Adrenal gland (tissue), 12 donors: Measurements from ENCODE around the gene STPG4. TPM values are rescaled to one million over a fixed set of nuclear protein-coding genes. Genes with fewer than 3 reads are reported as not detected.

Source experiments
- DNase-seq, 7 donors: peaks; one replicate each; pipeline ENCODE4 v3.0.0-alpha.2; 2019 to 2020
- H3K27ac ChIP-seq, 5 donors: fragments of 200-600 bp; sonication (generic) in 4 of 5; 1 replicate in 3 of 5; 2 replicates in 2 of 5; pipeline versions ENCODE4 v1.5.1 to v1.8.0; 2016 to 2020; ENCODE audit warnings: mild to moderate bottlenecking in 1 of 5
- H3K27me3 ChIP-seq: fragments of 200-600 bp; 2 replicates; pipeline ENCODE4 v1.8.0; 2021
- H3K36me3 ChIP-seq, 2 donors: fragments of 200-600 bp; replicated peaks in 1 of 2; 1 replicate in 1 of 2; 2 replicates in 1 of 2; pipeline versions ENCODE4 v1.5.1 to v1.8.0; 2018 to 2022
- H3K4me1 ChIP-seq, 2 donors: fragments of 200-600 bp; replicated peaks in 1 of 2; 1 replicate in 1 of 2; 2 replicates in 1 of 2; pipeline versions ENCODE4 v1.5.1 to v1.8.0; 2018 to 2021
- H3K4me3 ChIP-seq, 4 donors: fragments of 200-600 bp; sonication (generic) in 3 of 4; one replicate each; pipeline ENCODE4 v1.5.1; 2016 to 2018
- H3K9me3 ChIP-seq, 3 donors: fragments of 200-600 bp; sonication (generic) in 1 of 3; replicated peaks in 1 of 3; 1 replicate in 2 of 3; 2 replicates in 1 of 3; pipeline versions ENCODE4 v1.5.1 to v1.8.0; 2016 to 2021
- CTCF ChIP-seq, 6 experiments: fragments of 450-650 bp in 4 of 6; fragments of 200-600 bp in 2 of 6; sonication (generic) in 1 of 6; IDR thresholded peaks; 1 replicate in 5 of 6; 2 replicates in 1 of 6; pipeline versions ENCODE4 v1.5.1 to v1.8.0; 2016 to 2021; ENCODE audit warnings: antibody characterized with exemption in 6 of 6, mild to moderate bottlenecking in 2 of 6, moderate library complexity in 1 of 6
- POLR2A ChIP-seq, 2 donors: fragments of 450-650 bp; IDR thresholded peaks; one replicate each; pipeline ENCODE4 v1.6.1; 2017; ENCODE audit warnings: antibody characterized with exemption in 2 of 2, mild to moderate bottlenecking in 2 of 2, moderate library complexity in 1 of 2
- WGBS, 4 donors: extraction: QIAGEN DNeasy Blood & Tissue Kit in 2 of 4; methylation state at CpG; one replicate each; pipeline versions ENCODE4 v1.1.5 to v1.1.7; 2013 to 2017; 5-methylcytosine and 5-hydroxymethylcytosine counted together
- intact Hi-C, 2 donors: fragments of 100-400 bp; cut with DNase I; formaldehyde crosslinking; loops; one replicate each; pipeline versions ENCODE4 v1.14.1 to v1.15.0; 2022 to 2023
- polyA plus RNA-seq, 3 donors: library from polyadenylated mRNA; stranded (reverse); fragments of 200-250 nt in 2 of 3; fragments of 350-450 nt in 1 of 3; fragmentation: Illumina TruSeq in 1 of 3; extraction: RNeasy Lipid Tissue Mini Kit (QIAGEN cat#74804) in 1 of 3; gene quantifications; one replicate each; pipeline ENCODE4 v1.2.3, GENCODE V29; 2013 to 2014
- total RNA-seq, 9 donors: library from RNA; depleted of rRNA in 4 of 9; stranded (reverse); fragments of >200 nt in 4 of 9; fragments of 120-200 nt in 1 of 9; fragmentation: NEBNext Ultra II Directional in 1 of 9; extraction: Animal tissue kit (Norgen Biotek cat#: 25700) in 1 of 9; gene quantifications; one replicate each; pipeline versions ENCODE4 v1.1.0 to v1.2.4, GENCODE V29; 2013 to 2023
- donor health status: healthy with polysubstance abuse.
- donor health status: Bipolar disorder and iron deficiency.
- donor health status: DM: yes; HTN: yes; CAD: no.
- donor health status: DM: no; HTN: no; CAD: no.
- donor health status: DM: no; HTN: no; CAD: no.
- donor health status: DM: yes; HTN: yes; CAD: no.

The STPG4 gene
- total and polyA plus RNA-seq, 12 donors, result 0.24 to 0.28 TPM; not detected in 10

- intact Hi-C loops, result no loop called here
- 71 to 82% (median 76%) methylated on average over 9 of the region's 9 CpGs for WGBS, 4 donors
- peaks cover 6 to 67% of the 10 kb centered on the region in 2 donors for H3K4me1 ChIP-seq
- TF ChIP-seq POLR2A (IDR thresholded peaks at IDR 0.05) (no peak), CTCF (IDR thresholded peaks at IDR 0.05) (no peak)
- H3K27ac ChIP-seq, result peak overlapping the region in 2 of 5 donors; percentile 72 to 86
- H3K9me3 ChIP-seq, result no peaks in the 10 kb centered on the region
- H3K36me3 ChIP-seq, result no peaks in the 10 kb centered on the region
- no peak for DNase-seq
- H3K27me3 ChIP-seq, result no peaks in the 10 kb centered on the region
- no peak overlapping the region for H3K4me3 ChIP-seq
Measured at GRCh38 chr2:47077442-47078117, 77.5 kb downstream of the STPG4 start.

- intact Hi-C loops, result no loop called here
- Histone ChIP-seq H3K27me3 (no peaks in the 10 kb centered on the region), H3K27ac (peak overlapping the region in 2 of 5 donors; percentile 72 to 86), H3K36me3 (no peaks in the 10 kb centered on the region), H3K4me1 (peaks cover 6 to 75% of the 10 kb centered on the region in 2 donors), H3K9me3 (no peaks in the 10 kb centered on the region), H3K4me3 (no peak overlapping the region)
- DNase-seq, result peak in 2 of 7 donors; percentile 43 to 67
- TF ChIP-seq POLR2A (IDR thresholded peaks at IDR 0.05), result no peak
- TF ChIP-seq CTCF (IDR thresholded peaks at IDR 0.05), result no peak
- 73 to 81% (median 75%) methylated on average over 12 of the region's 12 CpGs for WGBS, 4 donors
Measured at GRCh38 chr2:47076586-47077441, 78.3 kb downstream of the STPG4 start.

GRCh38 chr2:47076126-47076506, 79.0 kb downstream of the STPG4 start:
- WGBS, 4 donors, result 94 to 99% (median 95%) methylated on average over 8 of the region's 8 CpGs
- TF ChIP-seq POLR2A (IDR thresholded peaks at IDR 0.05), result no peak
- TF ChIP-seq CTCF (IDR thresholded peaks at IDR 0.05), result no peak
- Histone ChIP-seq H3K27me3 (no peaks in the 10 kb centered on the region), H3K4me1 (peaks cover 12 to 80% of the 10 kb centered on the region in 2 donors), H3K36me3 (no peaks in the 10 kb centered on the region), H3K4me3 (no peak overlapping the region), H3K9me3 (no peaks in the 10 kb centered on the region), H3K27ac (peak overlapping the region in 2 of 5 donors; percentile 72 to 86)
- DNase-seq, result no peak
- intact Hi-C loops, result no loop called here

GRCh38 chr2:47075361-47076125, 79.6 kb downstream of the STPG4 start:
- Histone ChIP-seq H3K27me3 (no peaks in the 10 kb centered on the region), H3K4me1 (peaks cover 10 to 83% of the 10 kb centered on the region in 2 donors), H3K36me3 (no peaks in the 10 kb centered on the region), H3K9me3 (no peaks in the 10 kb centered on the region), H3K4me3 (no peak overlapping the region), H3K27ac (peak overlapping the region in 3 of 5 donors; percentile 15 to 86 (median 72))
- WGBS, 4 donors, result 79 to 89% (median 81%) methylated on average over 3 to 6 of the region's 6 CpGs
- intact Hi-C loops, result no loop called here
- TF ChIP-seq CTCF (IDR thresholded peaks at IDR 0.05), result peak in 1 of 6 experiments; percentile 17
- TF ChIP-seq POLR2A (IDR thresholded peaks at IDR 0.05), result no peak
- peak in 2 of 7 donors; percentile 46 to 62 for DNase-seq
